ENCODE measurements around the gene PDE7B.
A peak's percentile ranks its signal among the peaks of the same experiment; 100 is the strongest.

PDE7B gene

DNA sequence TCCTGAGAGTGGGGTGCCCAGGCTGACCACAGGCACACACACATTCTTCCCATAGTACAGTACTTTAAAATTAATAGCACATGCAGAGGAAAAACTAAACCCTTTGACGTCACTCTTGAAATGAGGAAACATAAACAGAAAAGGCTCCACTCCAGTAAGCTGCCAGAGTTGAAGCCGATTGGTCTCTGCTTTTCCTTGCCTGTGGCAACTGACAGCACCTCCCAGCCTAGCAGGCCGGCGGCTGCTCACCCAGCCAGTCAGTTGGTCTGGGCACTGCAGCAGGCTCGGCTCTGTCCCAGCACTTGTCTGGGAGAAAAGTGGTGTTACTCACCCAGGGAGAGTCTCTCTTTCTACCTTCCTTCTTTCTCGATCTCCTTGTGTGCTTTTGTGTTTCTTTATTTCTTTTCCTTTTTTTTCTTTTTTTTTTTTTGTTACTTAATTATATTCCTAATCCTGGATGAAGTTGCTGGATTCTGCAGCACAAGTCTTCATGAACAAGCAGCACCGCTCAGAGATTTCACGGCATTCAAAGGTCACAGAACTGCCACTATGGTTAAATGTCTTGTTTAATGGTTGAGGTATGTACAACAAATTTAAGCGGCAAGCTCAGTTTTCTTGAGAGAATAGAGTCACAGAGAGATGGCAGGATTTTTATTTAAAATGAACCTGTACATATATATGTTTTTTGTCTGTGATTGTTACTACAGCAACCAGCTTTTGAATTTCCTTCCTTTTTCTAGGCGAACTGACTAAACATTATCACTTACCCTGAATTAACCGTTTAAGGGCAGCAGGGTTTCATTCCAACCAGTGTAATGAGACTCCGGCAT is at the start of gene PDE7B:
TSS of gene PDE7B (plus strand) at position 260 of the 830 bp plus-strand sequence.
- peak; percentile 83 for DNase-seq

DNA sequence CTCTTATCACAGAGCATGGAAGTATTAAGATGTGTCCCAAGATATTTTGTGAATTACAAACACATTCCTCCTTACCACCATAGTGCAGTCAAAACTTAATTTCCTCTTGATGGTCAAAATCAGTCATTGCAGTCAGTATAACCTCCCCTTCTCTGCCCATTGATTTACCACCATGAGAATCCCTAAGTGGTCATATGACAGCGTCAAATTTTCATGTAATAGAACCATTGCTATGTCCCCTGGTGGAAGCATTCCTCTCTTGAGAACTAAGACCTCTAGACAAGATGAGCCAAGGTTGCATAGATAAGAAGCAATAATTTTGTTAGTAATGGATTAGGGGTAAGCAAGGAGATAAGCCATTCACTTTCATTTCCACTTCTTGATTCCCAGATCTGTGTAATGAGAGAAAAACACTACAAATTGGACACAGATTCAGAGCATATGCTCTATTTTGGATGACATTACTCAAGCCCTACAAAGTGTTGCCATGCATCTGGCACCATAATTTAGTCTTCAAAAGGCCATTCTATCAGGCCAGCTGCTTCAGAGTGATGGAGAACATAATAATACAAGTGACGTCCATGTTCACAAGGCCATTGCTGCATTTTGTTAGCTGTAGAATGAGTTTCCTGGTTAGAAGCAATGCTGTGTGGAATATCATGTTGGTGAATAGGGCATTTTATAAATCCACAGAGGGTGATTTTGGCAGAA is 49.6 kb upstream of the PDE7B start:
- no peak for DNase-seq

DNA sequence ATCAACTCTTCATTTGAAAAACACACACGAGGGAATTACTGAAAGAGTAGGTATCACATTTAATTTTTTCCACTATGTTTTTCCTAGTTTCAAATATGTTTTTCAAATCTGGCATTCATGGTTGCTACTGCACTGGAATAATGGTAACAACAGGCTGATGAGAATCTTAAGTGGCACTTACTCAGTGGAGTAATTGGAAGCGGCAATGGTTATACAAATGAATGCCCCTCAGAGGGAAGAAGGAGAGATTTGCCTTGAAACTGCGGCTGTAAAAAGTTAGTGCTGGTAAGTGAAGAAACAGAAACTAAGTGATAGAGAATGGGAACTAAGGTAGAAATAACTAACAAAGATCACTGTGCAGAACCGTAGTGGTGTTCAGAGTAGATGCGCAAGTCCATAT is 41.0 kb upstream of the PDE7B start:
- no peak for DNase-seq

DNA sequence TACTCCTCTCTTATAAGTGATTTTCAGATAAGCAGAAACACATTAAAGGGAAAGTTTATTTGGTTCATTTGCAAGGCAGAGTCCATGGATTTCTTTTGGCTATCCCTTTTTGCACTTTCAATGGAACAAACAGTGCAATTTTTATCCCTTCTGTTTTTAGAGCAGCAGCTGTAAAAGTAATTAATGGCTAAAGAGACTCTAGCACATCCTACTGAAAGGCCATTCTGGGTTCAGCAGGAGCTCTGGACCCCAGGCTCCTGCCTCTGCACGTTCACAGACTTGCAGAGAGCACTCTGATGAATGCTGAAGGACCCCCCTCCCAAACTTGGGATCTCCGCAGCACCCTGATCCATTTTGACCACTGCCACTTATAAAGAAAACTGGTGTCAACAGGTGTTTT is 40.3 kb upstream of the PDE7B start:
- DNase-seq = no peak

DNA sequence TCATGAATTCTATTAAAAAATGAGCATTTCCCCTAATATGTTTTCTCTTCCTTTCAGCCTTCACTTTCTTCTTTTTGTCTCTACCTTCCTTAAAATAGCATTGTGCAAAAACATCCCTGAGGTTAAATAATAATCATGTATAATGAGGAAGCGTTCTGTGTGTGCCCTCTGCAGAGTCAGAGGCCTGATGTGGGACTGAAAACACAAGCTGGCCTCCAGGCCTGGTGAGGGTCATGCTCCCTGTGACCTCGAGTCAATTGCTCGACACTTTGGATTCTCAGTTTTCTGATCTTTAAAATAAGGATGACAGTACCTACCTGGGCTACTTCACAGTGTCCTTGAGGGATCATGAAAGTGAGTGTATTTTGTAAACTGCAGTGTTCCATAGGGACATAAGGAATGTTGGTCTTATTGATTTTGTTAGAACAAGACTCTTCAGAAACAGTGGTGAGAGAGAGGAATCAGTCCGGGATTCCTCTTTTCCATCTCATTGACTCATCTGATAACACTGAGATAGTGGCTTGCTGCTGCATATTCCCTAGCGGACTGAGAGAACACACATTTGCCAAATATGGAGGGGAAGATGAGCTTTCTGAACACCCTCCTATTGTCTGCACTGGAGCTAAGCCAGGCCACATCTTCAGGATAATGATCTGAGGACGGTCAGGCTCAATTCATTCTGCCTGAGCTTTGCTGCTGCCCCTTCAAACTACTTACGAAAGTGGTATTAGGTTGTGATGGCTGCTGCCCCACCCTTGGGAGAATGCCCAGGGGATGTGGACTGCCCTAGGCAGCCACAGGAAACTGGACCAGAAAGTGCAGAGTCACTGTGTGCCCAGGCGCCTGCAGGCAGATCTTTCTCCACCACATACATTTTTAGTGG is 39.6 kb upstream of the PDE7B start:
- no peak for DNase-seq

DNA sequence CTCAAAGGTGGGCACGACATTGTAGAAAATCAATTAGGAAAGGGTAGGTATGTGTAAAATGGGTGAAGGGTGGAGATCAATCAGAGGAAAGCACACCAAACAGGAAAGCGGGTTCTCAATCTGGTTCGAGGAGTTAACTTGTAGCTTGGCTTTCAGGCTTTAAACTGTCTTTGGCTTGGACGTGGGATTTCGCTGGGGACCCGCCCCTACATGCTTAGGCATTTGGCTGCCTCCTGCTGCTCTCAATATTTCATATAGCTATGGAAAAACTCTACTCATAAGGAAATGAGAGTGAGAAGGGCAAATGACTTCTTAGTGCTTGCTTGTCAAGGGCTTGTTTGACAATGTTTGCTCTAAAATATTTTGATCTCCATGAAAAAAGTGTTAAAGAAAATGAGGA is 38.1 kb upstream of the PDE7B start:
- no peak for DNase-seq

DNA sequence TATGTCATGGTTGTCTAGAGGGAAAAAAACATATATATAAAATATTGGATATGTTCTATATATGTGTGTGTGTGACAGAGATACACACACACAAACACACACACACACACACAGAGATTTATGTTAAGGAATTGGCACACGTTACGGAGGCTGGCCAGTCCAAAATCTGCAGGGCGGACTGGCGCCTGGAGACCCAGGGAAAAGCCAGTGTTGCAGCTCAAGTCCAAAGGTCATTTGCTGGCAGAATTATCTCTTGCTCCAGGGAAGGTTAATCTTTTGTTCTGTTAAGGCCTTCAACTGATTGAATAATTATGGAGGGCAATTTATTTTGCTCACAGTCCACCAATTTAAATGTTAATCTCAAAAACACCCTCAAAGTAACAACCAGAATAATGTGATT is 37.5 kb upstream of the PDE7B start:
- DNase-seq = no peak

DNA sequence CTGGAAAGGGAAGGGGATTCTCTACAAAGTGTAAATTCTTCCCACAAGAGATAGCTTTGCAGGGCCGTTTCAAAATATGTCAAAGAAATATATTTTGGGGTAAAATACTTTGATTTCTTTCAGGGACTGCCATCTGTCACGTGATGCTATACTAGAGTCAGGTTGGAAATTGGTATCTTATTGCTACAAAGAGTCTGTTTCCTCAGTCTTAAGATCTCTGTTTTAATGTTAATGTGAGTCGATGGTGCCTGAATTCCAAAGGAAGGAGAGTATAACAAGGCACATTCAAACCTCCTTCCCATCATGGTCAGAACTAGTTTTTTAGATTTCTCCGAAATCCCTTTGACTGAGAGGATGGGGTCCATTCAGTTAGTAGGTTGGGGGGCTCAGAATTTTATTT is 36.3 kb upstream of the PDE7B start:
- no peak for DNase-seq

DNA sequence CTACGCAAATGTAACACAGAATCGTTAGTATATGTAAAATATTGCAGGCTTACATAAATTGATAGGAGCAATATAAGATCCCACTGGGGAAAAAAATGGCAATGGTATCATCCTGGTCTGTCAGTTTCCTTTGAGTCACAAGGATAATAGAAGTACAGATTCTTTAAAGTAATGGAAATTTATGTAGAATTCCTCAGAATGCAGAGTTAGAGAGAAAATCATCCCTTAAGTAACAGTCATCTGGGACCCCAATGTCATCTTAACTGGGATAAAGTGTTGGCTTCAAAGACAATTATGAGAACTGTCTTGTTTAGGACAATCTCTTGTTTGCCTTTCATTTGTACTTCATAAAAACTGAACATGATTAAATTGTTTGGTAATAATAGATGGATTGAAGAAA is 34.5 kb upstream of the PDE7B start:
- no peak for DNase-seq

DNA sequence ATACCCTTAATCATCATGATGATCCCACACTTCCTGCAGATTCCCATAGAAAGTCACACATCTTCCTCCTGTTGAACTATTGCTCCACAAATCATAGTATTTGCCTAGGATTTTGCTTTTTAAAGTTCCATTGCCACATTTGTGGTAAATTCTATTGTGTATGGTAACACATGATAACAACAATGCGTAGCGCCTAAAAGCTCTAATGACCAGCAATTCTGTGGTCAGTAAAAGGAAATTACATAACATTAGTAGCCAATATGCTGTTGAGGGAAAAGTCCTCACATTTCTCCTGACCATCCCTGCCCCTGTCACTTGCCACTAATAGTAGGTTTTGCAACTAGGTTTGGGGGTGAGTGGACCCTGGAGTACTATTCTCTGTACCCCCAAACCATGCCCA is 31.8 kb upstream of the PDE7B start:
- no peak for DNase-seq

DNA sequence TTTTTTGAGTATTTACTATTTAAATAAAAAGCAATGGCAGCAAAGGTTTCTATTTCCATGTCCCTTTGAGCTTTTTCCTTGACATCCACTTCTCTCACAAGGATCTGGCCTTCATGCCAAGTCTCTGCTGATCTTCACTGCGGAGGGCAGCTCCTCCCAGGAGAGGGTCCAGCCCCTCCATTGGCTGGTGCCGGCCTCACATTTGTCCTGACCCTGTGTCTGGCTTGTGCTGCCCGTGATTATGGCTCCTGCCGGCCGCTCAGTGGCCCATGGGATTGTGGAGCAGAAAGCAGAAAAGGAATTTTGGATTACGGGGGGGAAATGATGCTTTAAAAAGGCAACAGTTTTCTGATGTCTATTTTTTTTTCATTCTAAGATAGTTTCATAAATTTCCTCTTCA is 31.2 kb upstream of the PDE7B start:
- DNase-seq = no peak

DNA sequence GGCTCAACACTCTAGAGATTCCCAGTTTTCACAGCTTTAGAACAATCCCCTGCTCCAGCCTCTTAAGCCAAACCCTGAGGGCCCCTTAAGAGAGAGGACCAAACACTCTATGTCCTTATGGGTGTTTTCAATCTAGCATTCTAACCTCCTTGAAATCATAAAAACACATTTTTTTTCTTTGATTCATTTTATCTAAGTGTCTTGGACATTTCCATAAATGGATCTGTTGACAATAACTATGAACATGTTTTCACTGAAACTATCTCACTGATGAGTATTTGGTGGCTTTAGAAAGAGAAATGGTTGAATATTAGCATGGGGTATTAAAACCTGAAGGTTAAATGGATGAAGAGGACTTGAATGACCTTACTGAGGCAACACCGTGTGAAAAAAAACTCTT is 27.6 kb upstream of the PDE7B start:
- DNase-seq = no peak

DNA sequence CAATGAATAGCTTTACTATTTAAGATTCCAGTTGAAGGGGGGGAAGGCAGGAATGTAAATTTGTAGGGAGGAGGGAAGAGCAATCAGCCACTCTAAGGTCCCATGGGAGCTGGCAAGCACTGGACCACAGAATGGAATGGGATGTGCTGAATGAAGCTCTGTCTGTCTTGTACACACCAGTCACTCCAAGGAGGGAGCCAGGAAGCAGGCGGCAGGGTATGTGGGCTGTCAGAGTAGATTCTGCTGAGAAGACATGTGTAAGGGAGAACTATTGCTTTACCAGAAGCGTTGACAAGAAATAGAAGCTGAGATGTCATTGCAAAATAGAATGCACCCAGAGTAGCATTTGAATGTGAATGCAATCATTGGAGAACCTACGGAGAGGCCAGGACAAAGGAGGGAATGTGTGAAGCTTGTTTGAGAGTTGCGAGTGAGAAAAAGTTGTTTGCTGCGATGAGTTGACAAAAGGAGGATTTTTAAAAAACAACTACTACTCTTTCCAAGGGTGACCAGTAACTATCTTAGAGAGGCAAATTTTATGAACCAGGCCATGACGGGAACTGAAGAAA is 25.2 kb upstream of the PDE7B start:
- DNase-seq = no peak

DNA sequence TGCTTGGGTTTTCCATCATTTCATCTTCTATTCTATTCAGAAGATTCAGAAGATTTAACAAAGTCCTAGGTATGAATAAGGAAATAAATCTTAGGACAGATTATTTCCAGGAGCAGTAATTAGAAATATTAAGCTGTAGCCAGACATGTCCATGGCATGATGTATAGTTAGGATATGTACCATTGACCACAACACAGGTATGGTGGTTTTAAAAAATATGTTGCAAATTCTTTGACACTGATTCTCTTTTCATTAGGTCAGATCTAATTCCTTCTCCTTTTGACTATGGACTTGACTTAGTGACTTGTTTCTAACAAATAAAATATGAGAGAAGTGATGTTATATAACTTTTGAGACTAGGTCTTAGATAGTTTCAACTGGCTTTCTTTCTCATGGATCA is 23.5 kb upstream of the PDE7B start:
- no peak for DNase-seq

DNA sequence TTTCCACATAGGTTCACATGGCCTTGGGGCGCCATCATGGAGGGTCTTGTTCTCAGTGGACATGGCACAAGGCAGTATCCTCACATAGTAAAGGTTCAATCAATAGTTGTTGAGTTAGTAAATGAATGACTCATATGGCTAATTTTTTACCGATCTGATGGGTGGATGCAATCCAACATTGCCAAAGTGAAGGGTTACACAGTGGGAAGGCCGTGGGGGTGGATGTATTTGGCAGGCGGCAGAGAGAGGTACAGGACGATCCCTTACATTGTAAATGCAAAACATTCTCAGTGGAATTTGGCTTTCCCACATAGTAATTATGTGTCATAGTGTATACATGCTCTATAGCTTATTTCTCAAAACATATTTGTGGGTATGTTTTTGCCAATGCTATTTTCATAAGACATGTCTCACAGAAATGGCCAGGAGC is 21.0 kb upstream of the PDE7B start:
- DNase-seq = no peak

DNA sequence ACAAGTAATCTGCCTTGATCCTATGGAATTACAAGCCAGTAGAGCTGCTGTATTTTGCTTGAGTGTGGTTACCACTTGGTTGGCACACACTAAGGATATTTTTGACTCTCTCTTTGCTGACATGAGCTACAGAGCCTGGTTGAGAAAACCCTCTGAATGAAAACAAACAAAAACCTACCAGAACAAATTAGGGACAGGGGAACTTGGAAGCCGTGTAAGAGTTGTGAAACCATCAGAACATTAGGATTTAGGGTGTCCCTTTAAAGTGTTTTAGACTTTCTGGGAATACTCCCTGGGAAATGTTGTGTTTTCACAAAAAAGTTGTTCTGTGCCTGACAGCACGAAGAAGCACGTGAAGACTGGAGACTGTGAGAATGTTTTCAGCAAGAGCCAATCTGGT is 20.5 kb upstream of the PDE7B start:
- DNase-seq = no peak

DNA sequence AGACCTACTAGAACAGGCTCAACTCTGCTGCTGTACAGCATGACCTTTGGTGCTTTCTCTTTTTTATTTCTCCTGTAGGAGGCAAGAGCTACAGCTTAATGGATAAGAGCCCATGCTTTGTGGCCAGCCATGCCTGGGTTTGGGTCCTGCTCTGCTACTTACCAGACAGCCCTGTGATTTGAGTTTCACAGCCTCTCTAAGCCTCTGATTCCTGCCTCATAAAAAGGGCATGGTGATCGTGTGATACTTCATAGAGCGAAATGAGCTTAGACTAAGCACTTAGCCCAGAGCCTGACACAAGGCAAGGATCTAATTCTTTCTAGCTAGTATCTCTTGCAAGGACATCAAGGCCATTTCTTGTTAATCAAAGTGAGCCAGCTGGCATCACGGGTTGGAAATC is 19.3 kb upstream of the PDE7B start:
- no peak for DNase-seq

DNA sequence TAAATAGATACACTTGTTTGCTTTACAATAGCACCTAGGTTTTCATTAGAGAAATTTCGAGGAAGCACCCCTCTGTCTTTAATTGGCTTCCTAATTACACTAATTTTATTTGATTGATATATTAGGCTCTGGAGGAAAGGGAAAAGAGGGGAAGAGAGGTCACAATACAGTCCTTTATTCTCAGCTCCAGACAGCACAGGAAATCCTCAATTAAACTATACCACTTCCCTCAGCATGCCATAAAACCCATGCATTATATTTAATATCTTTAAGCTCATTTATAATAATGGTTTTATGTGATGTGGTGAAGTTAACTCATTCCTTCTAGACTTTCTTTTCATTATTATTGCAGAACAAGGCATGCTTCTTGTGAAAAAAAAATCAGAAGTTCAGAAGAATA is 17.7 kb upstream of the PDE7B start:
- DNase-seq = no peak

DNA sequence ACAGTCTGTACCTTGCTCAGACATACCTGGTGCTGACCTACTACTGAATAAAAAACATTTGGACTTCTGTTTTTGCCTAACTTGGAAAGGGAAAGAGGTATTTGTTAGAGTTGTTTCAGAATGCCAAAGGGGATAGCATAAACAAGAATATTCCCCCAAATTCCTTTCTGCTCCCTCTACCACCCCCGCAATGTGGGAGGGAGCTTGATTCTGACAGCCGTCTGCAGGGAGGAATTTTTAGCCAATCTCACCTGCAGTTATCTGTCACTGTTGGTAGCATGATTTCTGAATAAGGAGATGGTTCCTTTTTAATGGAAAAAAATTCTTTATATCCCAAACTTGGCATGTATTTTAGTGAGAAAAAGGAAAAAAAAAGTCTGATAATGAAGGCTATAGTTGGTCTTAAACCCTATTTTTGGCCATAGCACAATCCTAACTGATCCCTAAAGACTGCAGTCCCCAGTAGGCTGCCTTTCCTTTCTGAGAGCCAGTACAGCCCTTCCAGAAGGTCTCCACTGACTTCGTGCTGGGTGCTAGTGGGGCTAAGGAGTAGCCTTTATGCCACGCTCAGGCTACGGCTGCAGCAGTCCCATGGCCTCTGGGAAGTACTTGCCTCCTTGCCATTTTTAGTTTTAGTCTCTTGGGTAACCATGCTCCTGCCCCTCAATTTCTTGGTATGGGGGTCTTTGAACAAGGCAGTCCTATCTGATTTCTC is 13.6 kb upstream of the PDE7B start:
- no peak for DNase-seq

DNA sequence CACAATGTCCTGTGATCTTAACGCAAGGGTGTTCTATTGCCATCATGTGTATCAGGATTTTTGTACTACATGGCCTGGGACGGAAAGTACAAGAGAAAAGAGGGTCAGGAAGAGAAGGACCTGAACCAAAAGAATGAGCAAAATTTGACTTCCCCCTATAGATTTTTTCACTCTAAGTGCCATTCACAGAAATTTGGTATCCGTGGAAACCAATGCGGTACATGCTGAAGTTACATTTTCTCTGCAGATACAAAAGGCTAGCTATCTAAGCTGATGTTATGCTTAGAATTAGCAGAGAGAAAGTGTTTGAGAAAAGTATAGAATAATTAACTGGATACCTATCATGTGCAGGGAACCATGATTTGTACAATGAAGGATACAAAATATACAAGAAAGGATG is 12.4 kb upstream of the PDE7B start:
- no peak for DNase-seq

DNA sequence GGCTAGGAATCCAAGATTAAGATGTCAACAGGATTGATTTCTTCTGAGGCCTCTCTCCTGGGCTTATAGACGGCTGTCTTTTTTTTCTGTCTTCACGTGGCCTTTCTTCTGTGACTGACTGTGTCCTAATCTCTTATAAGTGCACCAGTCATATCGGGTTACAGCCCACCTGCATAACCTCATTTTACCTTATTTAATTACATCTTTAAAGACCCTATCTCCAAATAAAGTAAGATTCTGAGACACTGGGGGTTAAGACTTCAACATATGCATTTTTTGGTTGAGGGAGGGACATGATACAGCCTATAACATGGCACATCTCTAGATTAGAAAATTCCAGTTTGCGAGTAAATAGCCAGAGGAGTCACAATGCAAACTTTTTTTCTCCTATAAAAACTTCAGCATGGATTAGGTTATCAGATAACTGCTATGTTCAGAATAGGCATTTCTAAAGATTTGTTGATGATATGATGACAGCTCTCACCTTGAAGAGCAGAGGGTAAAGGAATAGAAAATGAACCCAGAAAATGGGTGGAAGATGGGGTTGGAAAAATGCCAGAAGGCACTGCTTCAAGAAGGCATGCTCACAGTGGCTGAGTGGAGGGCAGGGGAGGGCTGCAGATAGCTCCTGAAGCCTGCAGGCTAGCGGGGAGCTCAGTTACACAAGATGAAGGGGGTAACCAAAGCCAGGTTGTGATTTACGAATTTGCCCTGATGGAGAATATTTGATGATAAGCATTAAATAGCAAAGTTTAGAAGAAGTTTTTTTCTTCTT is 8.7 kb upstream of the PDE7B start:
- DNase-seq = no peak

DNA sequence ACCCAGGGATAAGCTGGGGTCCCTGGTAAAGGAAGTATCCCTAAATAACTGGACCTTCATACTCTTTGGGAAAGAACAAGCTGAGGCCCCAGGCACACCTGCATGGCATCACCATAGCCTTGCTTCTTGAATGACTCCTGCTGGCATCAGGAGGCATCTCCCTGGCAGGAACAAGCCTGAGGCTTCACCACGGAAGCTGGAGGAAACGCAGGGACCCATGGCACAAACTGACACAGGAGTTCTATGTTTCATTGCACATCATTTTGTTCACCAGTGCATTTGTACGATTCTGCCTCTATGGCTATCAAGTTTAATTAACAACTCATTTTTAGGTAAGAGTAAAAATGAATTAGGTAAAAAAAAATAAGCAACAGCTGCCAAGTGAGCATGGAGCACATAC is 619 bp upstream of the PDE7B start:
- no peak for DNase-seq

Measured in CD4-positive, alpha-beta T cell treated with Interferon gamma for 1 hour (primary cell).